ENCODE measurements around the gene SIGMAR1.

SIGMAR1 gene

GRCh38 chr9:34603610-34604231 lies 33.9 kb downstream of the SIGMAR1 start:
- DNase-seq, result peak in 11 of 14 donors; percentile 16 to 73 (median 58)

GRCh38 chr9:34601937-34602573 lies 35.5 kb downstream of the SIGMAR1 start:
- DNase-seq, result no peak

- DNase-seq, result no peak
These were observed 36.7 kb downstream of the SIGMAR1 start for GRCh38 chr9:34600908-34601307.

- DNase-seq, result no peak
These were observed 38.0 kb downstream of the SIGMAR1 start for GRCh38 chr9:34599546-34599945.

- DNase-seq, result no peak
These were observed 43.4 kb downstream of the SIGMAR1 start for GRCh38 chr9:34594177-34594576.

GRCh38 chr9:34592895-34593601 lies 44.5 kb downstream of the SIGMAR1 start:
- DNase-seq, result peak in 11 of 14 donors; percentile 8 to 77 (median 57)

GRCh38 chr9:34591917-34592866 lies 45.4 kb downstream of the SIGMAR1 start:
- DNase-seq, result peak in 1 of 14 donors; percentile 39

- peak in 12 of 14 donors; percentile 31 to 87 (median 74) for DNase-seq
These were observed 46.2 kb downstream of the SIGMAR1 start for GRCh38 chr9:34591248-34591916.

- DNase-seq, result peak in 2 of 14 donors; percentile 42 to 71
These were observed 47.0 kb downstream of the SIGMAR1 start for GRCh38 chr9:34590381-34591247.

GRCh38 chr9:34589636-34590380 lies 47.8 kb downstream of the SIGMAR1 start, which contains the start of gene CNTFR:
TSS of gene CNTFR (minus strand) at chr9:34589724. CDS start at chr9:34568981, 20,743 bp downstream.
- DNase-seq, result peak in 11 of 14 donors; percentile 30 to 80 (median 54)

GRCh38 chr9:34588671-34589635 lies 48.6 kb downstream of the SIGMAR1 start:
- peak in 2 of 14 donors; percentile 14 to 74 for DNase-seq

- no peak for DNase-seq
These were observed 50.3 kb downstream of the SIGMAR1 start for GRCh38 chr9:34587271-34587670.

- DNase-seq, result no peak
These were observed 51.5 kb downstream of the SIGMAR1 start for GRCh38 chr9:34585946-34586669.

GRCh38 chr9:34584970-34585369 lies 52.6 kb downstream of the SIGMAR1 start:
- no peak for DNase-seq
